ENCODE results near the gene AK4.

Gene AK4

GRCh38 chr1:65178235-65178634 is 30.2 kb downstream of the AK4 start:
- DNase-seq = no peak

- no peak for DNase-seq
These were observed 31.1 kb downstream of the AK4 start for GRCh38 chr1:65179148-65179547.

GRCh38 chr1:65180977-65181376 is 33.0 kb downstream of the AK4 start:
- no peak for DNase-seq

- no peak for DNase-seq
These were observed 34.8 kb downstream of the AK4 start for GRCh38 chr1:65182658-65183268.

- no peak for DNase-seq
These were observed 41.6 kb downstream of the AK4 start for GRCh38 chr1:65189576-65190115.

- no peak for DNase-seq
These were observed 42.2 kb downstream of the AK4 start for GRCh38 chr1:65190229-65190628.

GRCh38 chr1:65193129-65193695 is 45.2 kb downstream of the AK4 start:
- no peak for DNase-seq

- DNase-seq = no peak
These were observed 47.8 kb downstream of the AK4 start for GRCh38 chr1:65195495-65196417.

- no peak for DNase-seq
These were observed 48.9 kb downstream of the AK4 start for GRCh38 chr1:65196926-65197325.

GRCh38 chr1:65197636-65198035 is 49.6 kb downstream of the AK4 start:
- DNase-seq = no peak

- no peak for DNase-seq
These were observed 50.1 kb downstream of the AK4 start for GRCh38 chr1:65198096-65198495.

- no peak for DNase-seq
These were observed 52.4 kb downstream of the AK4 start for GRCh38 chr1:65200411-65200810.

- no peak for DNase-seq
These were observed 58.8 kb downstream of the AK4 start for GRCh38 chr1:65206836-65207235.

GRCh38 chr1:65207317-65207716 is 59.3 kb downstream of the AK4 start:
- no peak for DNase-seq

GRCh38 chr1:65208563-65208973 is 60.6 kb downstream of the AK4 start:
- DNase-seq = no peak

GRCh38 chr1:65209005-65209885 is 61.2 kb downstream of the AK4 start:
- peak; percentile 6 for DNase-seq

GRCh38 chr1:65210325-65210724 is 62.3 kb downstream of the AK4 start:
- no peak for DNase-seq

GRCh38 chr1:65211331-65211730 is 63.3 kb downstream of the AK4 start:
- DNase-seq = no peak

- no peak for DNase-seq
These were observed 65.4 kb downstream of the AK4 start for GRCh38 chr1:65213271-65214023.

GRCh38 chr1:65214340-65215027 is 66.5 kb downstream of the AK4 start:
- DNase-seq = no peak

GRCh38 chr1:65216989-65217388 is 69.0 kb downstream of the AK4 start:
- DNase-seq = no peak

Measured in COR-L47 (cell line).